Measurements from ENCODE around the gene RASSF10. TPM values are rescaled to one million over a fixed set of nuclear protein-coding genes. Genes with fewer than 3 reads are reported as not detected.

Gene RASSF10
- not detected in 2 replicates for total RNA-seq

- intact Hi-C loops (cut with micrococcal nuclease), result no loop called here
Measured at GRCh38 chr11:13008625-13009475, at the start of gene RASSF10. Gene RASSF10, plus strand, starts transcription at chr11:13009316. Its CDS starts 261 bp downstream, at chr11:13009577.

- intact Hi-C loops (cut with micrococcal nuclease), result no loop called here
Measured at GRCh38 chr11:12961615-12962014, 47.5 kb upstream of the RASSF10 start.

- intact Hi-C loops (cut with micrococcal nuclease), result no loop called here
Measured at GRCh38 chr11:12962306-12962705, 46.8 kb upstream of the RASSF10 start.

GRCh38 chr11:12963051-12963450 lies 46.1 kb upstream of the RASSF10 start:
- intact Hi-C loops (cut with micrococcal nuclease), result no loop called here

GRCh38 chr11:12963792-12964536 lies 45.2 kb upstream of the RASSF10 start:
- intact Hi-C loops (cut with micrococcal nuclease), result loop anchor here (1.0 to 2.0 kb wide), 5 partner anchors 219 to 501 kb away; no protein-coding TSS in a partner anchor

- intact Hi-C loops (cut with micrococcal nuclease), result loop anchor here (1.0 to 2.0 kb wide), 5 partner anchors 219 to 500 kb away; no protein-coding TSS in a partner anchor
Measured at GRCh38 chr11:12964650-12965049, 44.5 kb upstream of the RASSF10 start.

GRCh38 chr11:12966002-12966401 lies 43.1 kb upstream of the RASSF10 start:
- intact Hi-C loops (cut with micrococcal nuclease), result no loop called here

- intact Hi-C loops (cut with micrococcal nuclease), result no loop called here
Measured at GRCh38 chr11:12968101-12968500, 41.0 kb upstream of the RASSF10 start.

GRCh38 chr11:12968826-12969225 lies 40.3 kb upstream of the RASSF10 start:
- intact Hi-C loops (cut with micrococcal nuclease), result no loop called here

- intact Hi-C loops (cut with micrococcal nuclease), result no loop called here
Measured at GRCh38 chr11:12971955-12972354, 37.2 kb upstream of the RASSF10 start.

- intact Hi-C loops (cut with micrococcal nuclease), result no loop called here
Measured at GRCh38 chr11:12973528-12974181, 35.5 kb upstream of the RASSF10 start.

- intact Hi-C loops (cut with micrococcal nuclease), result no loop called here
Measured at GRCh38 chr11:12975195-12975594, 33.9 kb upstream of the RASSF10 start.

GRCh38 chr11:12979928-12980689 lies 29.0 kb upstream of the RASSF10 start:
- intact Hi-C loops (cut with micrococcal nuclease), result no loop called here

GRCh38 chr11:12981676-12982522 lies 27.2 kb upstream of the RASSF10 start:
- intact Hi-C loops (cut with micrococcal nuclease), result no loop called here

- intact Hi-C loops (cut with micrococcal nuclease), result no loop called here
Measured at GRCh38 chr11:12983336-12983735, 25.8 kb upstream of the RASSF10 start.

GRCh38 chr11:12986194-12986898 lies 22.8 kb upstream of the RASSF10 start:
- intact Hi-C loops (cut with micrococcal nuclease), result no loop called here

GRCh38 chr11:12989428-12990161 lies 19.5 kb upstream of the RASSF10 start:
- intact Hi-C loops (cut with micrococcal nuclease), result no loop called here

- intact Hi-C loops (cut with micrococcal nuclease), result no loop called here
Measured at GRCh38 chr11:12990162-12990480, 19.0 kb upstream of the RASSF10 start.

- intact Hi-C loops (cut with micrococcal nuclease), result no loop called here
Measured at GRCh38 chr11:12991426-12991825, 17.7 kb upstream of the RASSF10 start.
